ENCODE results near the gene PAX5.
A peak's percentile ranks its signal among the peaks of the same experiment; 100 is the strongest.

PAX5 gene

DNA sequence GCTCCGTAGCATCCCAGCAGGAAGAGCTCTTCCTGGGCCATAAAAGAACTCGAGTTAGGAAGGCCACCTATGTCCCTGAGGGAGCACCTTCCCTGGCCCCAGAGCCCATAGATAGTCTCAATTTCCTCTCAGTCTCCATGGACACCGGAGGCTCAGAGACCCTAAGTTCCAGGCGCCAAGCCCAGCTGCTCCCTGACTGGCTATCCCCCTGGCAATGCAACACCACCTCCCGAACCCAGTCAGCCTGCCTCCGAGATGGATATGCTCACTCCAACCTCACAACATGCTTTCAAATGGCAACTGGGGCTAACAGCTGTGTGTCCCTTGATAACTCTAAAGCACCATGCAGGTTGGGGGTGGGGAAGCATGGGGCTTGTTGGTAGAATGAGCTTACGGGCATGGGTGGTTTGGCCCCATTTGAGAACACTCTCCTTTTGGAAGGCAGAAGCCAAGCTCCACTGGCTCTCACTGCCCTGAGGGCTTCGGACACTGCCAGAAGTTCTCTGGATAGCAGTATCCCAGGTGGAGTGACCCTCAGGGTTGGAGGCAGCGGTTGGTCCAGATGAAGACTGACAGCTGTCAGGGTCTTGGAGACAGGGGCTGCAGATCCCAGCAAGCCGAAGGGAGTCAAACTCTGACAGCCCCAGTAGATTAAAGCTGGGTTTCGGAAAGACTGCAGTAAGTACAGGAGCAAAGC is 165.3 kb downstream of the PAX5 start:
- Histone ChIP-seq H3K27me3 (replicated peaks; ENCODE audit: control insufficient read depth, insufficient read depth, low read length) (peaks cover 77% of the 10 kb centered on the region), H3K9me3 (ENCODE audit: control insufficient read depth, low read length) (no peaks in the 10 kb centered on the region), H3K4me1 (ENCODE audit: control insufficient read depth, insufficient read depth, low read length) (no peaks in the 10 kb centered on the region), H3K9ac (ENCODE audit: low read length) (no peak overlapping the region), H3K4me3 (ENCODE audit: low read length) (no peak overlapping the region), H3K36me3 (ENCODE audit: control insufficient read depth, insufficient read depth, low read length, severe bottlenecking) (no peaks in the 10 kb centered on the region)
- no peak for DNase-seq (ENCODE audit: low read depth)

- H3K27me3 ChIP-seq (replicated peaks; ENCODE audit: control insufficient read depth, insufficient read depth, low read length): peaks cover 78% of the 10 kb centered on the region
- no peak overlapping the region for H3K9ac ChIP-seq (ENCODE audit: low read length)
- H3K36me3 ChIP-seq (ENCODE audit: control insufficient read depth, insufficient read depth, low read length, severe bottlenecking): no peaks in the 10 kb centered on the region
- no peak for DNase-seq (ENCODE audit: low read depth)
- H3K9me3 ChIP-seq (ENCODE audit: control insufficient read depth, low read length): no peaks in the 10 kb centered on the region
- H3K4me1 ChIP-seq (ENCODE audit: control insufficient read depth, insufficient read depth, low read length): no peaks in the 10 kb centered on the region
- H3K4me3 ChIP-seq (ENCODE audit: low read length): no peak overlapping the region
Observed at GRCh38 chr9:36867672-36868471, 166.2 kb downstream of the PAX5 start.

DNA sequence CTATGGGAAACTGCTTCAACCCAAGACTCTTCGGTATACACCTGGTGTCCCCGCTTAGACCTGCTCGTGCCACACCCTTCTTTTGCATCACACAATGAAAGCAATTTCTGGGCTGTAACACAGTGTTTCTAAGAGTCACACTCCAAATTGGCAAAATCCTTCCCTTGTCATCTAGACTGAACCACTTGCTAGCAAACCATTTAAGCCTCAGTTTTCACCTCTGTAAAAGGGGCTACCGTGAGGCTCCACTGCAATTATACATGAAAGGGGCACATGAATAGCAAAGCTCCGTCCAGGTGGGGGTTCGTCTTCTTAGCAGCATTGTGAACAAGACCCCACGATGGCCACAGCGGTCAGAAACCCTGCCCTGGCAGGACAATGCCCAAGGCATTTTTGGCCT is 166.8 kb downstream of the PAX5 start:
- no peaks in the 10 kb centered on the region for H3K36me3 ChIP-seq (ENCODE audit: control insufficient read depth, insufficient read depth, low read length, severe bottlenecking)
- no peaks in the 10 kb centered on the region for H3K4me1 ChIP-seq (ENCODE audit: control insufficient read depth, insufficient read depth, low read length)
- peaks cover 78% of the 10 kb centered on the region for H3K27me3 ChIP-seq (replicated peaks; ENCODE audit: control insufficient read depth, insufficient read depth, low read length)
- no peak overlapping the region for H3K4me3 ChIP-seq (ENCODE audit: low read length)
- H3K9me3 ChIP-seq (ENCODE audit: control insufficient read depth, low read length): no peaks in the 10 kb centered on the region
- DNase-seq (ENCODE audit: low read depth): no peak
- no peak overlapping the region for H3K9ac ChIP-seq (ENCODE audit: low read length)

DNA sequence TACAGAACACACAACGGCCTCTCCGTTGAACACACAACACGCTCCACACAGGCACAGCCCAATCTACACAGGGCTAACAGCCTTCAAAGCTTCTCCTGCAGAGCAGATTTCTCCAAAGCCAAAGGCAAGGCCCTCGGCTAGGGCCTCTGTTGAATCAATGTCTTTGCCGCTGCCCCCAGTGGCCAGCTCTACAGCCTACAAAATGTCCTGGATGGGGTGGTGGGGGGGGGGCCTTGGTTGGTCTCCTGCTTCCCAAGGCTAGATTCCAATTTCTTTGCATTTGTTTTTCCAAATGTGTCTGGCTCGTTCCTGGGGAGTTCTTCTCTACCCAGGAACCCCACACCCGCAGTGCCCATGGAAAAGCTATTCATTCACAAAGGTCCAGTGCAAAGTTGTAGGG is 167.2 kb downstream of the PAX5 start:
- Histone ChIP-seq H3K4me3 (ENCODE audit: low read length) (no peak overlapping the region), H3K9ac (ENCODE audit: low read length) (no peak overlapping the region), H3K27me3 (replicated peaks; ENCODE audit: control insufficient read depth, insufficient read depth, low read length) (peaks cover 75% of the 10 kb centered on the region), H3K36me3 (ENCODE audit: control insufficient read depth, insufficient read depth, low read length, severe bottlenecking) (no peaks in the 10 kb centered on the region), H3K9me3 (ENCODE audit: control insufficient read depth, low read length) (no peaks in the 10 kb centered on the region), H3K4me1 (ENCODE audit: control insufficient read depth, insufficient read depth, low read length) (no peaks in the 10 kb centered on the region)
- no peak for DNase-seq (ENCODE audit: low read depth)

DNA sequence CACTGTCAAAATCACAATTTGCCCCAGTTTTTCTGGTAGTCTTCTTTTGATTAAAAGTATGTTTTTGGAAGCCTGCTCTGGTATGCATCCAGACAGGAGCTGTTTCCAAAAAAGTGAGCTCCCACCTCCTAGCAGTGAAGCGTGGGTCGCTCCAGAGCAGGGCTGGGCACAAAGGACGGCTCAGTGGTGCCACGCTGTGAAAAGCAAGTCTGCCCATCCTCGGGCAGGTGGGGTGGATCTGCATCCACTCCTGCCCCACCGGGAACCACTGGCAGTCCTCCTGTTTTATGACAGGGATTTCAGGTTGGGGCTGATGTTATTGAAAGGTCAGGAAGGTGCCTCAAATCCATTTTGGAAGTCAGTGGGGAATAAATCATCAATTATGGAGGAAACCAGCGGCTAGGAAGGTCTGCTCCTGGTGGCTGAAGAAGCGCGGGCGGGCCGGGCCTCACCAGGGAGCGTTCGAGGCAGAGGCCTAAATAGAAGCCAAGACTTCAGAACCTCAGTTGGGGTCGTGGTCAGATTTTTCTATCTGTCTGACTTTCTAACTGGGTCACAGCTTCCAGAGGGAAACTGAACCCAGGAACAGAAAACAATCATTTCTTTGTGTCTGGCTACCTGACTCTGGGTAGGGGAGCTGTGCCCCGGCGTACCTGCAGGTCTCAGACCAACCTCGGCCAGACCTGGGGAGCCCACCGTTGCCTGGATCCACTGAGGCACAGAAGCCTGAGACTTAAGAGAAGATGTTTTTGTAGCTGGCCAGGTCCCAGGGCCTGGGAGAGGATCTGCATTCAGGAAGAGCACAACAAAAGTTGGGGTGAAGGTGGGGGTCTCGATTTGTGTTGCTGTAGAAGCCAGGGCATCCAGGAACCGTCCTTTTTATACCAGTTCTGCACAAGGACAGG is 168.1 kb downstream of the PAX5 start:
- H3K9ac ChIP-seq (ENCODE audit: low read length): no peak overlapping the region
- H3K4me1 ChIP-seq (ENCODE audit: control insufficient read depth, insufficient read depth, low read length): no peaks in the 10 kb centered on the region
- no peak overlapping the region for H3K4me3 ChIP-seq (ENCODE audit: low read length)
- H3K9me3 ChIP-seq (ENCODE audit: control insufficient read depth, low read length): no peaks in the 10 kb centered on the region
- peaks cover 73% of the 10 kb centered on the region for H3K27me3 ChIP-seq (replicated peaks; ENCODE audit: control insufficient read depth, insufficient read depth, low read length)
- no peaks in the 10 kb centered on the region for H3K36me3 ChIP-seq (ENCODE audit: control insufficient read depth, insufficient read depth, low read length, severe bottlenecking)
- no peak for DNase-seq (ENCODE audit: low read depth)

GRCh38 chr9:36864491-36865410 is 169.3 kb downstream of the PAX5 start:
- DNase-seq (ENCODE audit: low read depth): no peak
- H3K27me3 ChIP-seq (replicated peaks; ENCODE audit: control insufficient read depth, insufficient read depth, low read length): peaks cover 80% of the 10 kb centered on the region
- no peaks in the 10 kb centered on the region for H3K4me1 ChIP-seq (ENCODE audit: control insufficient read depth, insufficient read depth, low read length)

GRCh38 chr9:36862206-36863145 is 171.6 kb downstream of the PAX5 start:
- Histone ChIP-seq H3K4me3 (ENCODE audit: low read length) (no peak overlapping the region), H3K27me3 (replicated peaks; ENCODE audit: control insufficient read depth, insufficient read depth, low read length) (peaks cover 80% of the 10 kb centered on the region), H3K4me1 (ENCODE audit: control insufficient read depth, insufficient read depth, low read length) (no peaks in the 10 kb centered on the region), H3K9ac (ENCODE audit: low read length) (no peak overlapping the region), H3K36me3 (ENCODE audit: control insufficient read depth, insufficient read depth, low read length, severe bottlenecking) (no peaks in the 10 kb centered on the region), H3K9me3 (ENCODE audit: control insufficient read depth, low read length) (no peaks in the 10 kb centered on the region)
- DNase-seq (ENCODE audit: low read depth): peak; percentile 57

More at GRCh38 chr9:36864491-36865410, 169.3 kb downstream of the PAX5 start:
- no peak overlapping the region for H3K4me3 ChIP-seq (ENCODE audit: low read length)
- H3K9ac ChIP-seq (ENCODE audit: low read length): no peak overlapping the region
- H3K9me3 ChIP-seq (ENCODE audit: control insufficient read depth, low read length): no peaks in the 10 kb centered on the region
- H3K36me3 ChIP-seq (ENCODE audit: control insufficient read depth, insufficient read depth, low read length, severe bottlenecking): no peaks in the 10 kb centered on the region

DNA sequence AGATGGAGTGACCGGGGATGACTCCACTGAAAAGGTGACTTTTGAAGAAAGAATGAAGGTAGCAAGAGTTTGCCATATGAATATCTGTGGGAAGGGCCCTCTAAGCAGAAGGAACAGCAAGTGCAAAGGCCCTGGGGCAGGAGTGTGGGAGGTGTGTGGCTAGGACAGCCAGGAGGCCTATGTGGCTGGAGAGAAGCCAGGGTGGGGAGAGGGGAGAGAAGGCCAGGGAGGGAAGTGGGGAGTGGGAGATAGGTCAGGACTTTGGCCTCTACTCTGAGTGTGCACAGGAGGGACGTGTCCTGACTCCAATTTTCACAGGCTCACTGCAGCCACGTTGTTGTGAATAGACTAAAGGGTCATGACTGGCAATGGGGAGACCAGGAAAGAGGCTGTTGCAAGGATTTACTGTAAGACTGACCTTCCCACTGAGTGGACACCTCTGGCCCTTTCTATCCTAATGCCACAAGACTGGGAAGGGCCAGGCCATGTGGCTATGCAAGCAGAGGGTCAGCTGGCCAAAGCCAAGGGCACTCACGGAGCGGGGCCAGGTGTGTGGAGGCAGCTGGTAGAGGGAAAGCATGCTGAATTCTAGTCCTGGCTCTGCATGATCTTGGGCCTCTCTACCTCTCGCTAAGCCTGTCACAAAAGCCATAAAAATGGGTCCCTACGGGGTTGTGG is 172.4 kb downstream of the PAX5 start:
- H3K36me3 ChIP-seq (ENCODE audit: control insufficient read depth, insufficient read depth, low read length, severe bottlenecking): no peaks in the 10 kb centered on the region
- peaks cover 83% of the 10 kb centered on the region for H3K27me3 ChIP-seq (replicated peaks; ENCODE audit: control insufficient read depth, insufficient read depth, low read length)
- H3K4me3 ChIP-seq (ENCODE audit: low read length): no peak overlapping the region
- DNase-seq (ENCODE audit: low read depth): no peak
- H3K9ac ChIP-seq (ENCODE audit: low read length): no peak overlapping the region
- H3K4me1 ChIP-seq (ENCODE audit: control insufficient read depth, insufficient read depth, low read length): no peaks in the 10 kb centered on the region
- H3K9me3 ChIP-seq (ENCODE audit: control insufficient read depth, low read length): no peaks in the 10 kb centered on the region

GRCh38 chr9:36858805-36859375 is 175.2 kb downstream of the PAX5 start:
- Histone ChIP-seq H3K9me3 (ENCODE audit: control insufficient read depth, low read length) (no peaks in the 10 kb centered on the region), H3K9ac (ENCODE audit: low read length) (no peak overlapping the region), H3K4me3 (ENCODE audit: low read length) (no peak overlapping the region), H3K36me3 (ENCODE audit: control insufficient read depth, insufficient read depth, low read length, severe bottlenecking) (no peaks in the 10 kb centered on the region), H3K27me3 (replicated peaks; ENCODE audit: control insufficient read depth, insufficient read depth, low read length) (peaks cover 82% of the 10 kb centered on the region), H3K4me1 (ENCODE audit: control insufficient read depth, insufficient read depth, low read length) (no peaks in the 10 kb centered on the region)
- DNase-seq (ENCODE audit: low read depth): no peak
